Hepatic stellate cell (primary cell): ENCODE data around the gene PHPT1.
"Not testable (repeated sequence)": the region's sequence is repeated elsewhere in the genome, so short reads cannot be mapped to it uniquely, and the experiment has no call there.

Experiments
- DNase-seq: peaks from one replicate; pipeline ENCODE4 v3.0.0; 2011; ENCODE audit warnings: low spot score

The PHPT1 gene

GRCh38 chr9:136837146-136837855 is 11.9 kb upstream of the PHPT1 start:
- no peak for DNase-seq

GRCh38 chr9:136837856-136838277 is 11.3 kb upstream of the PHPT1 start:
- not testable (repeated sequence) for DNase-seq

GRCh38 chr9:136838314-136839228 is 10.6 kb upstream of the PHPT1 start:
- DNase-seq = no peak

DNA sequence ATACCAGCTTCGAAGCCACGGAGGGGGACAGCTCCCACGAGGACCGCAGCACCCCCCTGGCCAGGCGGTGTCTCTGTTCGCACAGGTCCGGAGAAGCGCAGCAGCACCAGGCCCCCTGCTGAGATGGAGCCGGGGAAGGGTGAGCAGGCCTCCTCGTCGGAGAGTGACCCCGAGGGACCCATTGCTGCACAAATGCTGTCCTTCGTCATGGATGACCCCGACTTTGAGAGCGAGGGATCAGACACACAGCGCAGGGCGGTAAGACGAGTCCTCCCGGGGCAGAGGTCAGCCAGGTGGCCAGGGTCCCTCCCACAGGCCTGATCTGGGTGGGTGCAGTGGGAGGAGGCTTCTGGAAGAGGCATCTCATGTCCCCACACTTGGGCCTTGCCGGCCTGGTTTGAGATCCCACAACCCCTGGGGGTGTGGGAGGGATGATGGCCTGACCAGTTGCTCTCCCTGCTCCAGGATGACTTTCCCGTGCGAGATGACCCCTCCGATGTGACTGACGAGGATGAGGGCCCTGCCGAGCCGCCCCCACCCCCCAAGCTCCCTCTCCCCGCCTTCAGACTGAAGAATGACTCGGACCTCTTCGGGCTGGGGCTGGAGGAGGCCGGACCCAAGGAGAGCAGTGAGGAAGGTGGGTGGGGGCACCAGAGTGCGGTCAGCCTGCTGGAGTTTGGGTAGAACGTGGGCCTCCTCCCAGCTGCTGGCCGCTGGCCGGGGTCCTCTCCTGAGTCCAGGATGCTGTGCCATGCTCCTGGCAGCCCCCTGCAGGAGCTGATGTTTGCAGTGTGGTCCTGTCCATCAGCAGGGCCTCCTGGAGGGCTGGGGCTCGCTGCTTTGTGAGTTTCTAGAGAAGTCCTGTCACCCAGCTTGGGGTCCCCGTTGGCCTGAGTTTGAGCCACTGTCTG is 9.7 kb upstream of the PHPT1 start:
- DNase-seq = no peak

GRCh38 chr9:136840140-136840876 is 8.9 kb upstream of the PHPT1 start:
- DNase-seq = no peak

DNA sequence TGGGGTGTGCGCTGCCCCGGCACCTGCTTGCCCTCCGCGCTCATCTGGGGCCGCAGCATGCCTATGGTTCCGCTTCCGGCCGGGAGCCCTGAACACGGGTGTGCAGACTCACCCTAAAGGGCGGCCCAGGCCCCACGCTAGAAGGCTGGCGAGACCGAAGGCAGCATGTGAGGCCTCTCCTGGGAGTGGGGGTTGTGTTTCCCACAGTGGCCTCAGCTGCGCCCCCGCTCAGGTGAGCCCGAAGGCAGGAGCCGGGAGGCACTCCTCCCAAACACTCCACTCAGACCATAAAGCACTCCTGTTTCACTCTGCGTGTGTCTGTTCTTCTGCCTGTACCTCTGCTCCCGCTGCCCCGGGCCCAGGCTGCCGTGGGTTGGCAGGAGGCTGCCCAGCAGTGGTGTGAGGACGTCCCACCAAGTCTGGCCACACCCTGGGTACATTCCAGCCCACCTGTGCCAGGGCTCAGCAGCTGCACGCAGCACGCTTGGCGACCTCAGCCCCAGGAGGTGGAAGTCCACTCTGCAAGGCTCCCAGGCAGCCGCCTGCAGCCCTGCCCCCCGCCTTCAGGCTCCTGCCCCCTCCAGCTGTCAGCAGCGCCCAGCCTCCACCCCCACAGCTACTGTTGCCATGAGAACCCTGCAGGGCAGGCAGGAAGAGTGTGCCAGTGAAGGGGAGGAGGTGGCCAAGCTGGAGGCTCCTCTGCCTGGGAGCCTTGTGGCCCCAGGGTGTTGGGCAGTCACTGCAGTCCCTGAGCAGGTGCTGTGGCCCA is 8.1 kb upstream of the PHPT1 start:
- DNase-seq = peak; percentile 70

DNA sequence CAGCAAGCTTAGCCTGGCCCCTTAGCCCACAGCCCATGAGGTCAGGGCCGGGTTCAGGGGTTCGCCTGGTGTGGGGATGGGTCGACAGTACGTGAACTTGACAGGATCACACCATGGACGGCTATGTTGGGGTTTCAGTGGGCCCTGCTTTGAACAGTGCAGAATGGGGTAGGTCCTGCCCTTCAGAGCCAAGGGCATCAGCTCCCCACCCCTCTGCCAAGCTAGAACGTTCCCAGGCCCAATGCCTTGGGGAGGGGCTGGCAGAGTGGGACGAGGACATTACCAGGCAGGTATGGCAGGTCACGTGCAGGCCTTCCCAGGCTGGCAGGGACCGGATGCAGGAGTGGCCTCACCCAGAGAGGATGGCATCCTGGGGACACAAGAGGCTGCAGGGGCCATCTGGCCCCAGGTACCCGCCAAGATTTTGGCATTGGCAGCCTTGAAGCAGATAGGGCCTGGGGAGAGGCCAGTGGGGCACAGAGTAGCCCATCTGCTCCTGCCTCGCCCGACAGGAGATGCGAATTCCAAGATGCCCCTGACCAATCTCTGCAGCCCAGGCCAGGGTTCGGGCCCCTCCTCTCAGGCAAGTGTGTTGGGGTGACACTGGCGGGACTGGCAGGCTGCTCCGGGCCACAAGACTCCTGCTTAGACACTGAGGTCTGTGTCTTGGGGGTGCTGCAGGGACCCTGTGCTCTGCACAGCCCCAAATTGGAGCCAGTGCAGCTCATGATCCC is 7.4 kb upstream of the PHPT1 start:
- DNase-seq = not testable (repeated sequence)

DNA sequence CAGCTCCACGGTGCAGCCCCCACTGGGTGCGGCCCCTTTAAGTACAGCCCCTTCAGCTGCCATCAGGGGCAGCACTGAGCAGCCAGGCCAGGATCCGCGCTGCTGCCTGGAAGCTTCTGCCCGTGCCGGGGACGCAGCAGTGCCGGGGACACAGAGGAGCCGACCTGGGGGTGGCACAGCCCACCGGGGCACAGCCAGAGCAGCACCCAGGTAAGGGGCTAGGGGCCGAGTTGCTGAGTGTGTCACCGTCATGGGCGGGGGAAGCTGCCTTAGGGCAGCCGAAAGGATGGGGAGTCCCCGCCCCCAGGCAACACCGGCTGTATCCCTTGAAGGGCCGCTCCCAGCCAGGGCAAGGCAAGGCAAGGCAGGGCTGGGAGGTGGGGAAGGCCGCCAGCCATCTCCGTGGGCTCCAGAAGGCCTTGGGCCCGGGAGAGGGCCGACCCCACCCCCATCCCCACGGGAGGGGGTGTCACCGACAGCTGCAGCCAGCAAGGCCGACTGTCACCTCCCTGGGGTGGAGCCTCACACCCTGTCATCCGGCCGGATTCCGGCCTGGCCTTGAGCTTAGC is 6.7 kb upstream of the PHPT1 start, which contains the start of gene AJM1:
Gene AJM1 (plus strand): TSS at position 99 of the 569 bp plus-strand sequence. CDS start 1,937 bp downstream, outside the sequence.
- peak; percentile 91 for DNase-seq

- not testable (repeated sequence) for DNase-seq
Measured at GRCh38 chr9:136843159-136843800, 5.9 kb upstream of the PHPT1 start.

DNA sequence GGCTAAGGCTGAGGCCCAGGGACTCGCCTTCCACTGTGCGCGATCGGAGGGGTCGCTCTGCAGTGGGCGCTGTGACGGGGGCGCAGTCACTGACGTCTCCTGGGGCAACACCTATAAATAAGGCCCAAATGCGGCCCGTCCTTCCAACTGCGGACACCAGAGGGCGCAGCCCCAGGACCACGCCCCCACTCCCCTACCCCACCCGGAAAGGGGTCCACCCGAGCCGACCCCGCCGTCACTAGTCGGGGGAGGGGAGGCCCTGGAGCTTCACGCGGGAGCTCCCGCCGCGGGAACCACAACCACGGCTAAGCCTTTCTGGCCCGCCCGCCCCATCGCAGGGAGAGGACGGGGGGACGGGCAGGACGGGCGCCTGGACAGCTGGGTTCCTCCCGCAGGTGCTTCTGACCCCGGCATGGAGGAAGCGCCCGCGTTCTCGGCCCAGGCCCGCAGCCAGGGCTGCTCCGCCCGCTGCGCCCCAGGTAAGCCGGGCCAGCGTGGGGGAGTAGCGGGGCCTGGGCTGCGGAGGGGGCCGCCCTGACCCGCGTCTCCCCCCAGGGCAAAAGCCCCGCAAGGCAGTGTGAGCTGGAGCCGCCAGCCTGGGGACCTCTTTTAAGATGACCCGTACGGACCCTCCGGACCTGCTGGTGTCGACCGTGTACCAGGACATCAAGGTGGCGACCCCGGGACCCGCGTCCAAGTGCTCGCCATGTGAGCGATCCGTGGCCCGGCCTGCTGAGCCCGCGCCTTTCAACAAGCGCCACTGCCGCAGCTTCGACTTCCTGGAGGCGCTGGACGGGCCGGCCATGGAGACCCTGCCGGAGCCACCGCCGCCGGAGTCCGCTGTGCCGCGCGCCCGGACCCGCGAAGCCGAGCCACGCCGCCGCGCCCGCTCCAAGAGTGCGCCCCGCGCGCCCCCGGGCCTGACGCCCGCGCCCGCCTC is 5.1 kb upstream of the PHPT1 start:
- not testable (repeated sequence) for DNase-seq

DNA sequence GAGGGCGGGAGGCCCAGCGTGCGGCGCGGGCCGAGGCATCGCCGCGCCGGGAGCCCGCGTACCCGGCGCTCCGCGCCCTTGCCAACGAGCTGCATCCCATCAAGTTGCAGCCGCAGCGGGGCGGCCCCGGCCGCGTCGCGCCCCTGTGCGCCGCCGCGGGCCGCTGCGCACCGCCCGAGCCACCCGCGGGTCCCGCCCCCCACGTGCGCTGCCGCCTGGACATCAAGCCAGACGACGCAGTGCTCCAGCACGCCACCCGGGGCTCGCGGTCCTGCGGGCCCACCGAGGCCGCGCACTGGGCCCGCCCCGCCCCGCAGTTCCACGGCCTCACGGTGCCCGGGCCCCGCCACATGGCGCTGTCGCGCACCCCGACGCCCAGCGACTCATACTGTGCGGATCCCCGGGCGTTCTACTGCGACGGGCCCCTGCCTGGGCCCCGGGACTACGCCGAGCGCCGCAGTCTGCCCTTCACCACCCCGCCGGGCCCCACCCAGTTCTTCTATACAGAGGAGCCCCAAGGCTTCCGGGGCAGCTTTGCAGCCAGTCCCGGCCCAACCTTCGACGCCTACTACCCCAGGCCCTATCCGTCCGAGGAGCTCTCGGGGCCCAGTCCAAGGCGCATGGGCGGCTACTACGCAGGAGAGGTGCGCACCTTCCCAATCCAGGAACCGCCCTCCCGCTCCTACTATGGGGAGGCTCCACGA is 4.3 kb upstream of the PHPT1 start:
- DNase-seq = no peak

DNA sequence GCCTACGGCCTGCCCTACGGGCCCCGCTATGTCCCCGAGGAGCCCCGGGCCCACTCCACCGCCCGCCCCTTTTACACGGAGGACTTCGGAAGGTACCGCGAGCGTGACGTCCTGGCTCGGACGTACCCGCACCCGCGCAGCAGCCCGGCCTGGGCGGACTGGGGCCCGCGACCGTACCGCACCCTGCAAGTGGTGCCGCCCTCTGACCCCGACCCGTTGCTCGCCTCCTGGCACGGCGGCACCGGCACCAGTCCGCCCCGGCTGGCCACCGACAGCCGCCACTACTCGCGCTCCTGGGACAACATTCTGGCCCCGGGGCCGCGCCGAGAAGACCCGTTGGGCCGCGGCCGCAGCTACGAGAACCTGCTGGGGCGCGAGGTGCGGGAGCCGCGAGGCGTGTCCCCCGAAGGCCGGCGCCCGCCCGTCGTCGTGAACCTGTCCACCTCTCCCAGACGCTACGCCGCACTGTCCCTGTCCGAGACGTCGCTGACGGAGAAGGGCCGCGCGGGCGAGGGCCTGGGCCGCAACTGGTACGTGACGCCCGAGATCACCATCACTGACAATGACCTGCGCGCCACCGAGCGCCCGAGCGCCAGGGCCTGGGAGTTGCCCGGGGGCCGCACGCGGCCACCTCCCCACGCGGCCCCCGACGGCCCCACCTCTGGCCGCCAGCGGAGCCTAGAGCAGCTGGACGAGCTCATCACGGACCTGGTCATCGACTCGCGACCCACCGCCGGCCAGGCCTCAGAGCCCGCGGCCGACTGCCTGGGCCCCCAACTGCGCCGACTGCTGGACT is 3.5 kb upstream of the PHPT1 start:
- no peak for DNase-seq

DNA sequence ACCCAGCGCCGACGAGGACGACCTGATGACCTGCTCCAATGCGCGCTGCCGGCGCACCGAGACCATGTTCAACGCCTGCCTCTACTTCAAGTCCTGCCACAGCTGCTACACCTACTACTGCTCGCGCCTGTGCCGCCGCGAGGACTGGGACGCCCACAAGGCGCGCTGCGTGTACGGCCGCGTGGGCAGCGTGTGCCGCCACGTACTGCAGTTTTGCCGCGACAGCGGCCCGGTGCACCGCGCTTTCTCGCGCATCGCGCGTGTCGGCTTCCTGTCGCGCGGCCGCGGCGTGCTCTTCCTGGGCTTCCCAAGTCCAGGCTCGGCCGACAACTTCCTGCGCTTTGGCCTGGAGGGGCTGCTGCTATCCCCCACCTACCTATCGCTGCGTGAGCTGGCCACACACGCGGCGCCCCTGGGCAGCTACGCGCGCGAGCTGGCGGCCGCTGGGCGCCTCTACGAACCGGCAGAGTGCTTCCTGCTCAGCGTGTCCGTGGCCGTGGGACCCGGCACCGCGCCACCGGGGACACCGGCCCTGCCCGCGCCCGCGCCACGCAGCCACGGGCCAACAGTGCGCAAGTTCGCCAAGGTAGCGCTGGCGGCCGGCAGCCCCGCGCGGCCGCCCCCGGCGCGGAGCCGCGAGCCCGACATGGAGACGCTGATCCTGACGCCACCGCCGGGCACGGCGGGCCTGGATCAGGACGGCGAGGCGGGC is 2.7 kb upstream of the PHPT1 start:
- no peak for DNase-seq

DNA sequence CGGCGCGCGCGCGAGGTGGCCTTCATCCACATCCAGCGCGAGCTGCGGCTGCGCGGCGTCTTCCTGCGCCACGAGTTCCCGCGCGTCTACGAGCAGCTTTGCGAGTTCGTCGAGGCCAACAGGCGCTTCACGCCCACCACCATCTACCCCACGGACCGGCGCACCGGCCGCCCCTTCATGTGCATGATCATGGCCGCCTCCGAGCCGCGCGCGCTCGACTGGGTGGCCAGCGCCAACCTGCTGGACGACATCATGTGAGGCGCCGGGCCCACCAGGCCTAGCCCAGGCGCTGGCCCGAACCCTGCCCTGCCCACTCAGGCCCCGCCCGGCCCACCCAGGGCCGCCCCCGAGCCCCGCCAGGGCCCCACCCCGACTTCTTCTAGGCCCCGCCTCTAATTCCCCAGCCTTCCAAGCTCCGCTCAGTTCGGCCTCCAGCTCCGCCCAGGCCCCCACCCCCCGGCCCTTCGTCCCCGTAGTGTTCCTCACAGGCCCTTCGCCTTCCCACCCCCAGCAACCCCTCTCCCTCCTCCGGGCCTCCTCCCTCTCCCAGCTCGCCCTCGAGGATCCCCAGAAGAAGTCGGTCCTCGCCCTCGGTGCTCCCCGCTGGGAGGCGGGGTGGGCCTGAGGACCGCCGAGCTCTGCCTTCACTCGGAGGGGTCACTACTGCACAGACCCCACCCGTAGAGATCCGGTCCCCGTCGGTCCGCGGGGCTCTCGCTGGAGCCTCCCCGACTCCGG is 2.0 kb upstream of the PHPT1 start:
- no peak for DNase-seq

DNA sequence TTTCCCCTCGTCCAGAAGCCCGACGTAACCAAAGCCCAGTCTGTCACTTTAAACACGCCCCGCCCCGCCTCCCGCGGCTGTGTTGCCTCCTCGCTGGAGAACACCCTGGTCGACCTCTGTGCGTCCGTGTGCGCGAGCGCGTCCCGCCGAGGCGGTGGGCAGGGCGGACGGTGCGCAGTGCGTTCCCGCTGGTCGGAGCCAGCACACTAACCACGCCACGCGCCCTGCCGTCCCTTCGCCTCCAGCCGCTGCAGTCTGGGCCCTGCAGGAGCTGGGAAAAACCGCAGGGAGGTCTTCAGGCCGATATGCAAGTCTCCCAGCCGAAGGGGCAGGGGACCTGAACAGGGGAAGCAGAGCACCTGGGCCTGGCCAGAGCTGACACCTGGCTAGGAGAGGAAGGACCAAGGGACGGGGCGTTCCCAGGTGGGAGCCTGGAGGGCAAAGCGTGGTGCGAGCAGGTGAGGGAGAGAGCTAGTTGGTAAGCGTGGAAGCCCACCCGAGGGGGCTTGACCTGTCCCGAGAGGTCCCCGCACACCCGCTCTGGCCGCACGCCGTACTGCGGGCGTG is 1.3 kb upstream of the PHPT1 start:
- DNase-seq = peak; percentile 87
